PC-3 (cell line): Measurements from ENCODE around the gene RLN2. TPM values are rescaled to one million over a fixed set of nuclear protein-coding genes. Genes with fewer than 3 reads are reported as not detected.

Source experiments
- ATAC-seq: fragments of 200-7000 bp; cut with Tn5 transposase; 2 replicates; pipeline ENCODE4 v1.9.1; 2020; ENCODE audit warnings: mild to moderate bottlenecking, moderate library complexity
- BruUV-seq: library from RNA; stranded (reverse); fragments of 400-500 nt; replicated peaks from 2 replicates; lab custom pipeline; 2021; lab: Mats Ljungman, UMichigan
- CTCF ChIA-PET: fragments of 300-600 bp; sonication (Branson Sonifier 250); formaldehyde crosslinking; loops from one replicate; lab custom pipeline; 2022; ENCODE audit warnings: antibody characterized with exemption; lab: Charles Lee
- POLR2A ChIA-PET: fragments of 300-600 bp; sonication (Branson Sonifier 250); formaldehyde crosslinking; loops from one replicate; lab custom pipeline; 2022; ENCODE audit warnings: antibody characterized with exemption; ENCODE audit not compliant: unreplicated experiment; lab: Charles Lee
- DNase-seq: peaks from one replicate; pipeline ENCODE4 v3.0.0-alpha.2; 2015
- H2AFZ ChIP-seq: fragments of 300-600 bp; sonication (generic); 2 replicates; pipeline ENCODE4 v1.6.0; 2016; ENCODE audit warnings: antibody characterized with exemption, low read length
- H3F3A ChIP-seq: fragments of 300-600 bp; sonication (generic); one replicate; pipeline ENCODE4 v1.6.0; 2017; ENCODE audit warnings: antibody characterized with exemption, low read length, control low read depth, mild to moderate bottlenecking; ENCODE audit not compliant: unreplicated experiment
- H3K27ac ChIP-seq: fragments of 300-600 bp; sonication (generic); 2 replicates; pipeline ENCODE4 v1.5.1; 2016; ENCODE audit warnings: mild to moderate bottlenecking, low read length
- H3K27me3 ChIP-seq: fragments of 300-600 bp; sonication (generic); 2 replicates; pipeline ENCODE4 v1.6.1; 2016; ENCODE audit warnings: low read length, mixed read lengths
- H3K36me3 ChIP-seq: fragments of 300-600 bp; sonication (generic); 2 replicates; pipeline ENCODE4 v1.6.1; 2016; ENCODE audit warnings: low read depth, mixed run types, low read length, mixed read lengths
- H3K4me1 ChIP-seq: fragments of 300-600 bp; sonication (generic); 2 replicates; pipeline ENCODE4 v1.5.1; 2016; ENCODE audit warnings: low read length; ENCODE audit not compliant: insufficient read depth
- H3K4me2 ChIP-seq: fragments of 300-600 bp; sonication (generic); 2 replicates; pipeline ENCODE4 v1.6.0; 2016; ENCODE audit warnings: low read length
- H3K4me3 ChIP-seq: fragments of 300-600 bp; sonication (generic); 2 replicates; pipeline ENCODE4 v1.5.1; 2016; ENCODE audit warnings: mild to moderate bottlenecking, low read length, mixed read lengths
- H3K79me2 ChIP-seq: fragments of 300-600 bp; sonication (generic); 2 replicates; pipeline ENCODE4 v1.6.1; 2017; ENCODE audit warnings: low read length, mixed read lengths
- H3K9ac ChIP-seq: fragments of 300-600 bp; sonication (generic); 2 replicates; pipeline ENCODE4 v1.6.0; 2016; ENCODE audit warnings: mild to moderate bottlenecking, low read length
- H3K9me2 ChIP-seq: fragments of 300-600 bp; sonication (generic); replicated peaks from 2 replicates; pipeline ENCODE4 v1.6.1; 2016; ENCODE audit warnings: mixed run types, low read length, mixed read lengths
- H3K9me3 ChIP-seq: fragments of 300-600 bp; sonication (generic); 2 replicates; pipeline ENCODE4 v1.6.1; 2016; ENCODE audit warnings: low read length, mixed read lengths
- H4K20me1 ChIP-seq: fragments of 300-600 bp; sonication (generic); 2 replicates; pipeline ENCODE4 v1.6.1; 2016; ENCODE audit warnings: low read length, mixed read lengths
- CTCF ChIP-seq: fragments of 300-600 bp; sonication (generic); conservative IDR thresholded peaks from 2 replicates; pipeline ENCODE4 v1.5.1; 2017; ENCODE audit warnings: antibody characterized with exemption, low read depth, mild to moderate bottlenecking, low read length
- EZH2 ChIP-seq: fragments of 300-600 bp; sonication (generic); IDR thresholded peaks from one replicate; pipeline ENCODE4 v1.6.1; 2017; ENCODE audit warnings: antibody characterized with exemption, mild to moderate bottlenecking, low read length; ENCODE audit not compliant: unreplicated experiment
- EZH2phosphoT487 ChIP-seq: fragments of 300-600 bp; sonication (generic); IDR thresholded peaks from 2 replicates; pipeline ENCODE4 v1.6.1; 2018; ENCODE audit warnings: mild to moderate bottlenecking, antibody characterized with exemption, low read length, borderline replicate concordance
- intact Hi-C: fragments of 100-400 bp; cut with micrococcal nuclease; formaldehyde crosslinking; loops from 2 replicates; pipeline ENCODE4 v1.9.0; 2023
- total RNA-seq: library from RNA; depleted of rRNA; stranded (reverse); fragments of >200 nt; gene quantifications from 2 replicates; pipeline ENCODE4 v1.2.3, GENCODE V29; 2014; rRNA removed

RLN2 gene
- total RNA-seq, 1 experiment from 2014 or later: not detected

- Histone ChIP-seq H2AFZ (0 out of 2 replicates have a peak overlapping the region, but pooled peaks have one; percentile 57), H3K4me1 (peaks cover 6% of the 10 kb centered on the region), H4K20me1 (no peaks in the 10 kb centered on the region), H3K9me3 (no peaks in the 10 kb centered on the region), H3K9me2 (no peaks in the 10 kb centered on the region), H3K4me3 (no peak overlapping the region), H3K27me3 (no peaks in the 10 kb centered on the region), H3K27ac (no peak overlapping the region), H3K36me3 (no peaks in the 10 kb centered on the region), H3F3A (no peaks in the 10 kb centered on the region), H3K9ac (no peak overlapping the region), H3K79me2 (no peaks in the 10 kb centered on the region), H3K4me2 (no peak overlapping the region)
- ChIA-PET POLR2A (no interaction called here), CTCF (interaction anchor here (0.6 to 1.0 kb wide), 2 partner anchors 77 to 179 kb away, joined by 4 to 5 read pairs; no protein-coding TSS in a partner anchor)
- intact Hi-C loops: loop anchor here (2.0 to 10.0 kb wide), 3 partner anchors 57 to 161 kb away; partner anchors contain the start of gene INSL6
- no TSS peak for BruUV-seq
- ATAC-seq (peak; percentile 49), DNase-seq (peak; percentile 32)
- no peak for TF ChIP-seq EZH2
- no peak; the same call in 1 of the 2 replicates for TF ChIP-seq CTCF
- TF ChIP-seq EZH2phosphoT487: no peak
Observed at GRCh38 chr9:5263351-5264218, 40.9 kb downstream of the RLN2 start.

Other genes starting within 250 kb of the RLN2 start
- not detected in 2 replicates for gene INSL6, start 119.1 kb downstream of the RLN2 start, total RNA-seq
- gene INSL4, start 73.3 kb downstream of the RLN2 start, total RNA-seq: not detected in 2 replicates
- not detected in 2 replicates for gene RLN1, start 35.2 kb upstream of the RLN2 start, total RNA-seq
- gene PLGRKT, start 133.2 kb upstream of the RLN2 start, total RNA-seq: 6.4 and 11.4 TPM in 2 replicates
- 3.8 and 5.1 TPM in 2 replicates for gene CD274, start 145.8 kb upstream of the RLN2 start, total RNA-seq
- 0.46 and 1.4 TPM in 2 replicates for gene PDCD1LG2, start 205.8 kb upstream of the RLN2 start, total RNA-seq